Immature natural killer cell (primary cell): Measurements from ENCODE around the gene MX2. TPM values are rescaled to one million over a fixed set of nuclear protein-coding genes. Genes with fewer than 3 reads are reported as not detected.
"Not testable (repeated sequence)": the region's sequence is repeated elsewhere in the genome, so short reads cannot be mapped to it uniquely, and the experiment has no call there.

Experiments
- DNase-seq, 3 donors: peaks; one replicate each; pipeline ENCODE4 v3.0.0; 2022; ENCODE audit warnings: mixed read lengths in 1 of 3
- H3K27ac Mint-ChIP-seq, 6 donors: one replicate each; pipeline ENCODE4 v1.8.0; 2020; ENCODE audit warnings: mixed read lengths in 6 of 6, mild to moderate bottlenecking in 5 of 6, inconsistent platforms in 4 of 6, moderate library complexity in 3 of 6
- H3K27me3 Mint-ChIP-seq, 3 donors: one replicate each; pipeline ENCODE4 v1.8.0; 2020 to 2021; ENCODE audit warnings: low read depth in 3 of 3, mild to moderate bottlenecking in 3 of 3, mixed read lengths in 3 of 3, moderate library complexity in 3 of 3, inconsistent platforms in 1 of 3
- H3K36me3 Mint-ChIP-seq, 3 donors: one replicate each; pipeline ENCODE4 v1.8.0; 2020; ENCODE audit warnings: mixed read lengths in 3 of 3, inconsistent platforms in 2 of 3, mild to moderate bottlenecking in 2 of 3
- H3K4me1 Mint-ChIP-seq, 2 donors: one replicate each; pipeline ENCODE4 v1.8.0; 2020; ENCODE audit warnings: inconsistent platforms in 2 of 2, mild to moderate bottlenecking in 2 of 2, mixed read lengths in 2 of 2, moderate library complexity in 1 of 2
- H3K4me3 Mint-ChIP-seq, 5 donors: one replicate each; pipeline ENCODE4 v1.8.0; 2020; ENCODE audit warnings: mild to moderate bottlenecking in 5 of 5, mixed read lengths in 5 of 5, inconsistent platforms in 3 of 5, moderate library complexity in 3 of 5
- H3K9me3 Mint-ChIP-seq, 6 donors: one replicate each; pipeline ENCODE4 v1.8.0; 2020; ENCODE audit warnings: mild to moderate bottlenecking in 6 of 6, mixed read lengths in 6 of 6, inconsistent platforms in 4 of 6, moderate library complexity in 3 of 6
- polyA plus RNA-seq, 3 donors: library from polyadenylated mRNA; unstranded; fragments of 300-500 nt; fragmentation: Illumina TruSeq; gene quantifications; one replicate each; pipeline ENCODE4 v1.2.3, GENCODE V29; 2021

The MX2 gene
- polyA plus RNA-seq, 3 donors from 2014 or later, result 4.0 to 24.2 (median 11.1) TPM

DNA sequence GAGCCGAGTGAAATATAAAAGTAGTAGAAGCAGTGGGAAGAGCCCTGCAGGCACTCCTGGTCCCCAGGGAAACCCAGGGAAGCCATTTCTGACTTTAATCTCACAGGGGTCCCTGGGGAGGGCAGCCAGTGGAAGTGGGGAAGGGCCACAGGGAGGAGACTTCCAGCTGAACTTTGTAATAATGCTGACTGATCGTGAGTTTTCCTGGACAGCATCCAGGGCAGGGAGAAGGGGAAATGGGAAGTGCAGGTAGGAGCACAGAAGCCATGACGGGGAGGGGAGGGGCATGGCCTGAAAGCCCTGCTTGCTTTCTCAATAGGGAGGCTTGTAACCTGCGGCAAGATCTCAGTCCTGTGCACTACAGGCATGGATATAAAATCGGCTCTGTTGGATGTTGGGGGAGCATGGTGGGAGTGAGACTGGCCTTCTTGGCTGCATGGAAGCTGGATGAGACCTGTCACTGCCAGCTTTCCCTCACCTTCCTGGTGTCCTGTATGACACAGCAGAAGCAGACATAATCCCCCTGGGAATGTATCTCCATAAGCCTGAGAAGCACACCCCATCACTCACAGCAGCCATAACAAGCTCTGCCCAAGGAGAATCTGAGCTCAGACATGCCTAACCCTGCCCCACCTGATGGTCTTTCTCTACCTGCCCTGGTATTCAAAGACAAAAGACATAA, 49.1 kb downstream of the MX2 start:
- Mint-ChIP-seq H3K9me3 (peaks cover 0 to 10% (median 4%) of the 10 kb centered on the region in 6 donors), H3K27ac (no peak overlapping the region), H3K36me3 (peaks cover 33 to 47% (median 45%) of the 10 kb centered on the region in 3 donors), H3K27me3 (peaks cover 0 to 18% (median 13%) of the 10 kb centered on the region in 3 donors), H3K4me3 (no peak overlapping the region), H3K4me1 (no peaks in the 10 kb centered on the region)
- no peak for DNase-seq

- Mint-ChIP-seq H3K36me3 (peaks cover 28 to 41% (median 40%) of the 10 kb centered on the region in 3 donors), H3K9me3 (peaks cover 0 to 10% (median 4%) of the 10 kb centered on the region in 6 donors), H3K4me1 (no peaks in the 10 kb centered on the region), H3K4me3 (no peak overlapping the region), H3K27me3 (peaks cover 0 to 15% (median 13%) of the 10 kb centered on the region in 3 donors), H3K27ac (no peak overlapping the region)
- peak in 1 of 3 donors; percentile 21 for DNase-seq
Measured at GRCh38 chr21:41411449-41412089, 49.7 kb downstream of the MX2 start.

GRCh38 chr21:41417505-41417904, 55.7 kb downstream of the MX2 start:
- DNase-seq, H3K4me3 Mint-ChIP-seq, H3K27me3 Mint-ChIP-seq, H3K9me3 Mint-ChIP-seq, H3K36me3 Mint-ChIP-seq: not testable (repeated sequence)
- peak overlapping the region in 1 of 6 donors; percentile 31 for H3K27ac Mint-ChIP-seq
- H3K4me1 Mint-ChIP-seq, result peaks cover 13 to 14% of the 10 kb centered on the region in 2 donors

DNA sequence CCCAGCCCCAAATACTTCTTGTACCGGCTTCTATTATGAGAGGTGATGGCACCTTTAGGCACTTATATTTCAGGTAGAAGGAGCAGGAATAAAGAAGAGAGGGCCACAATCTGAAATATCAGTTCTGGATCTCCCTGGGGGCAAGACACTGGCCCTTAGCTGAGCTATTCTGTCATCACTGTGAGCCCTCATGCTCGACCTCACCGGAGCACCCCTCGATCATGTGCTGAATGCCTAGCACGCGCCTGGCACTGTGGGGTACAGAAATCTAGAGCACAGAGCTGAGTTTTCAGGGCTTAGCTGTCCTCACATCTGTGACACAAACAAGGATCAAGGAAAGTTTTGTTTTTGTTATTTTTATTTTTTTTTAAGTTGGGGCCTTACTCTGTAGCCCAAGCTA, 56.6 kb downstream of the MX2 start:
- Mint-ChIP-seq H3K4me3 (peak overlapping the region in 2 of 5 donors; percentile 33 to 36), H3K27me3 (peaks cover 0 to 4% (median 2%) of the 10 kb centered on the region in 3 donors), H3K9me3 (no peaks in the 10 kb centered on the region), H3K27ac (peak overlapping the region in 4 of 6 donors; percentile 28 to 75 (median 48)), H3K4me1 (peaks cover 13 to 14% of the 10 kb centered on the region in 2 donors), H3K36me3 (no peaks in the 10 kb centered on the region)
- no peak for DNase-seq

DNA sequence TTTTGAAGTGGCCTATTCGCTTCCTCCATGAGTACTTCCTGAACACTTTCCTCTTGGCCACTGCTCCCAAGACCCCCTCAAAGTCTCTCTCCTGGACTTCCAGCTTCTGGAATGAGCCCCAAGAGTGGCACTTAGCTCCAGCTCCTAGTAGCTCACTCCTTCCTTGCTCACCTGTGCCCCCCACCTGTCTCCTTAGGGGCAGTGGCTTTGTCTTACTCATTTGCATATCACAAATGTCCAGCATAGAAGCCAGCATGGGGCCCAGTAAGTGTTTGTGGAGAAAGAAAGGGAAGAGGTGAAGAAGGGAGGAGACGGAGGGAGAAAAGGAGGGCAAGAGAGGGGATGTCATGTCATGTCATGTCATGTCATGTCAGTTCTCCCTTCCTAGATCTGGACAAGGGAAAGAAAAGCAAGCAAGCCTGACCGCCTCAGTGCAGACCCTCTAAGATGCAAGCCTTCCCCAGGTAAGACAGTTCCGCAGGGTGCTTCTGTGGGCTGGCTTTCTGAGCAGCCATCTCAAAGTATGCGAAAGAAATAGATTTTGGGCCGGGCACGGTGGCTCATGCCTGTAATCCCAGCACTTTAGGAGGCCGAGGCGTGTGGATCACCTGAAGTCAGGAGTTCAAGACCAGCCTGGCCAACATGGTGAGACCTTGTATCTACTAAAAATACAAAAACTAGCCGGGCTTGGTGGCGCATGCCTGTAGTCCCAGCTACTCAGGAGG, 57.3 kb downstream of the MX2 start:
- peak overlapping the region; percentile 48 to 92 (median 87) for H3K4me3 Mint-ChIP-seq
- DNase-seq, result no peak
- H3K36me3 Mint-ChIP-seq, result no peaks in the 10 kb centered on the region
- H3K9me3 Mint-ChIP-seq, result no peaks in the 10 kb centered on the region
- peaks cover 13 to 14% of the 10 kb centered on the region in 2 donors for H3K4me1 Mint-ChIP-seq
- peak overlapping the region in 5 of 6 donors; percentile 15 to 77 (median 30) for H3K27ac Mint-ChIP-seq
- peaks cover 0 to 2% (median 0%) of the 10 kb centered on the region in 3 donors for H3K27me3 Mint-ChIP-seq

- peaks cover 0 to 2% (median 0%) of the 10 kb centered on the region in 3 donors for H3K27me3 Mint-ChIP-seq
- H3K36me3 Mint-ChIP-seq, result no peaks in the 10 kb centered on the region
- peak overlapping the region; percentile 32 to 93 (median 82) for H3K27ac Mint-ChIP-seq
- no peaks in the 10 kb centered on the region for H3K9me3 Mint-ChIP-seq
- H3K4me1 Mint-ChIP-seq, result peaks cover 14 to 17% of the 10 kb centered on the region in 2 donors
- H3K4me3 Mint-ChIP-seq, result peak overlapping the region; percentile 87 to 92 (median 89)
- DNase-seq, result peak; percentile 38 to 45 (median 43)
Measured at GRCh38 chr21:41419921-41420862, 58.4 kb downstream of the MX2 start.

- not testable (repeated sequence) for DNase-seq, H3K27me3 Mint-ChIP-seq, H3K36me3 Mint-ChIP-seq, H3K9me3 Mint-ChIP-seq
- Mint-ChIP-seq H3K4me1 (peaks cover 21 to 23% of the 10 kb centered on the region in 2 donors), H3K4me3 (peak overlapping the region; percentile 87 to 92 (median 89)), H3K27ac (peak overlapping the region in 4 of 6 donors; percentile 32 to 92 (median 84))
Measured at GRCh38 chr21:41420998-41421397, 59.2 kb downstream of the MX2 start.

DNA sequence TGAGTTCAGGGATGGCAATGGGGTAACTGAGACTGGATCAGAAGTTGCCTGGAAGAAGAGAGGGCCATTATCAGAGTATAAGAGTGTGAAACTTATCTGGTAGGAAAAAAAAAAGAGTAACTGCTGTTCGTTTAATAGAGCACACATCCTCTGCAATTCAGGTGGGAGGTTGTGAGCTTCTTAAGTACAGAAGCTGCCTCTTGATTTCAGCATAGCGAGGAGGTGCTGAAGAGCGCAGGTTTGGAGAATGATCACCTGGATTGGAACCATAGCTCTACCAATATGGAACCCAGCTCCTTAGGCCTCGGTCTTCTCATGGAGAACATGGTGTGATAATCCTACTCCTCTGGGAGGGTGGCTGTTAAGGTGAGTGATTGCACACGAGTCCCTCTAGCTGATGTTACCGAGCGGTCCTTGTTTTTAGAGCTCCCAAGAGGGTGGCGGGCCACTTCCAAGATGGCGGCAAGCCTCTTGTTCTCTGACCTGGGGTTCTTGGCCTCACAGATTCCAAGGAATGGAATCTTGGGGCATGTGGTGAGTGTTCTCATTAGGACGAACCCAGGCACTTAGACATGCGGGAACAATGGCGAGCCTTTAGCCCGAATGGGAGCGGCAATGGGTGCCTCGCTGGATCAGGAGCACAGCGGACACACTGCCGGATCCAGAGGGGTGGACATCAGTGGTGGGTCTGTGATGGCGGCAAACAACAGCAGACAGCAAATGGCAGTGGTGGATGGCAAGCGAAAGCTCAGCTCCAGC, 60.9 kb downstream of the MX2 start:
- peaks cover 29 to 34% of the 10 kb centered on the region in 2 donors for H3K4me1 Mint-ChIP-seq
- H3K36me3 Mint-ChIP-seq, result no peaks in the 10 kb centered on the region
- no peak for DNase-seq
- no peak overlapping the region for H3K27ac Mint-ChIP-seq
- no peak overlapping the region for H3K4me3 Mint-ChIP-seq
- no peaks in the 10 kb centered on the region for H3K9me3 Mint-ChIP-seq
- H3K27me3 Mint-ChIP-seq, result peaks cover 2 to 4% (median 2%) of the 10 kb centered on the region in 3 donors

- H3K27me3 Mint-ChIP-seq, DNase-seq, H3K9me3 Mint-ChIP-seq, H3K36me3 Mint-ChIP-seq: not testable (repeated sequence)
- Mint-ChIP-seq H3K4me1 (peaks cover 29 to 38% of the 10 kb centered on the region in 2 donors), H3K4me3 (peak overlapping the region in 1 of 5 donors; percentile 34), H3K27ac (peak overlapping the region in 1 of 6 donors; percentile 78)
Measured at GRCh38 chr21:41423305-41423636, 61.4 kb downstream of the MX2 start.

DNA sequence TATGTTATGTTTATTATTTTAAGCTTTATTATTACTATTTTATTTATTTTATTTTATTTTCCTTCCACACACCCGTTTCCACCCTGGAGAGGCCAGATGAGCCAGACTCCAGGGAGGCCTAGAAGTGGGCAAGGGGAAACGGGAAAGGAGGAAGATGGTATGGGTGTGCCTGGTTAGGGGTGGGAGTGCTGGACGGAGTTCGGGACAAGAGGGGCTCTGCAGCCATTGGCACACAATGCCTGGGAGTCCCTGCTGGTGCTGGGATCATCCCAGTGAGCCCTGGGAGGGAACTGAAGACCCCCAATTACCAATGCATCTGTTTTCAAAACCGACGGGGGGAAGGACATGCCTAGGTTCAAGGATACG, 63.7 kb downstream of the MX2 start:
- Mint-ChIP-seq H3K9me3 (no peaks in the 10 kb centered on the region), H3K36me3 (peaks cover 2 to 8% (median 7%) of the 10 kb centered on the region in 3 donors), H3K27ac (peak overlapping the region; percentile 74 to 92 (median 87)), H3K27me3 (peaks cover 0 to 4% (median 2%) of the 10 kb centered on the region in 3 donors), H3K4me3 (peak overlapping the region; percentile 94 to 97 (median 96)), H3K4me1 (peaks cover 21 to 35% of the 10 kb centered on the region in 2 donors)
- no peak for DNase-seq

- peaks cover 16 to 29% of the 10 kb centered on the region in 2 donors for H3K4me1 Mint-ChIP-seq
- peak within 1 kb of the TSS; percentile 74 to 92 (median 87) for H3K27ac Mint-ChIP-seq
- peaks cover 4 to 11% (median 11%) of the 10 kb centered on the region in 3 donors for H3K36me3 Mint-ChIP-seq
- peaks cover 0 to 4% (median 2%) of the 10 kb centered on the region in 3 donors for H3K27me3 Mint-ChIP-seq
- DNase-seq, result peak; percentile 77 to 82 (median 80)
- H3K4me3 Mint-ChIP-seq, result peak within 1 kb of the TSS; percentile 94 to 97 (median 96)
- H3K9me3 Mint-ChIP-seq, result no peaks in the 10 kb centered on the region
Measured at GRCh38 chr21:41425954-41426675, 64.3 kb downstream of the MX2 start, which contains the start of gene MX1. MX1 (plus strand) TSS chr21:41426239; CDS start chr21:41432071, 5,832 bp downstream.
